ENCODE results near the gene CAMK2B. TPM values are rescaled to one million over a fixed set of nuclear protein-coding genes. Genes with fewer than 3 reads are reported as not detected.

Gene CAMK2B
- total RNA-seq, 1 donor from 2014 or later: 0.17 TPM

- no peak for DNase-seq
Measured at GRCh38 chr7:44228571-44229350, 96.6 kb downstream of the CAMK2B start.

- no peak for DNase-seq
Measured at GRCh38 chr7:44227911-44228310, 97.5 kb downstream of the CAMK2B start.

GRCh38 chr7:44226396-44226753 lies 99.0 kb downstream of the CAMK2B start:
- DNase-seq: no peak

GRCh38 chr7:44225566-44226395 lies 99.6 kb downstream of the CAMK2B start:
- DNase-seq: no peak

- no peak for DNase-seq
Measured at GRCh38 chr7:44224974-44225565, 100.3 kb downstream of the CAMK2B start.

GRCh38 chr7:44224080-44224973 lies 101.1 kb downstream of the CAMK2B start:
- no peak for DNase-seq

- DNase-seq: no peak
Measured at GRCh38 chr7:44223362-44224079, 101.9 kb downstream of the CAMK2B start.

GRCh38 chr7:44222776-44223261 lies 102.6 kb downstream of the CAMK2B start:
- no peak for DNase-seq

GRCh38 chr7:44222074-44222473 lies 103.3 kb downstream of the CAMK2B start:
- no peak for DNase-seq

- DNase-seq: peak; percentile 38
Measured at GRCh38 chr7:44221231-44221791, 104.1 kb downstream of the CAMK2B start.

- DNase-seq: no peak
Measured at GRCh38 chr7:44220358-44221112, 104.9 kb downstream of the CAMK2B start.

GRCh38 chr7:44220046-44220357 lies 105.4 kb downstream of the CAMK2B start:
- DNase-seq: no peak

GRCh38 chr7:44219371-44220045 lies 105.9 kb downstream of the CAMK2B start:
- DNase-seq: no peak

- peak; percentile 21 for DNase-seq
Measured at GRCh38 chr7:44218418-44219201, 106.8 kb downstream of the CAMK2B start.

GRCh38 chr7:44217852-44218402 lies 107.5 kb downstream of the CAMK2B start:
- DNase-seq: no peak

GRCh38 chr7:44217223-44217714 lies 108.1 kb downstream of the CAMK2B start:
- DNase-seq: no peak

GRCh38 chr7:44216521-44217222 lies 108.7 kb downstream of the CAMK2B start:
- DNase-seq: no peak

- DNase-seq: no peak
Measured at GRCh38 chr7:44216019-44216418, 109.4 kb downstream of the CAMK2B start.
